HG03432 (cell line): Measurements from ENCODE around the gene CEP57L1.
"Not testable (repeated sequence)": the region's sequence is repeated elsewhere in the genome, so short reads cannot be mapped to it uniquely, and the experiment has no call there.

Experiments
- ATAC-seq: cut with Tn5 transposase; IDR thresholded peaks from one replicate; pipeline ENCODE4 v1.9.1; 2021; ENCODE audit warnings: mild to moderate bottlenecking, moderate library complexity; ENCODE audit not compliant: unreplicated experiment

CEP57L1 gene

DNA sequence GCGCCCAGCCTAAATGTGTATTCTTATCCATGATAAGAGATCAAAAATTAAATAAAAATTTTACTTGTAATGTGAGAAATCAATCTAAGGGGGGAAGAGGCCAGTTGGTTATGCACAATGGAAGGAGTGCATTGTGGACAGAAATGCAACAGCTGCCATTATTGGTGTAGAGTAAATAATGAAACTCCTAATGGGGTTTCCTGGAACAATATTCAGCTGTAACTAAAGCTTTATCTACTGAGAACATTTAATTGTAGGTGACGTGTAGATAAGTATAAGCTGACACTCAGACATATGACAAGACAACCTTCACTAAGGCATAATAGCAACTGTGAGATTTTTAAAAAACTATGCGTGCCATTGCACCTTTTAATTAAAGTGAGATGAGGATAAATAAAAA is 71.4 kb downstream of the CEP57L1 start:
- ATAC-seq: no peak

DNA sequence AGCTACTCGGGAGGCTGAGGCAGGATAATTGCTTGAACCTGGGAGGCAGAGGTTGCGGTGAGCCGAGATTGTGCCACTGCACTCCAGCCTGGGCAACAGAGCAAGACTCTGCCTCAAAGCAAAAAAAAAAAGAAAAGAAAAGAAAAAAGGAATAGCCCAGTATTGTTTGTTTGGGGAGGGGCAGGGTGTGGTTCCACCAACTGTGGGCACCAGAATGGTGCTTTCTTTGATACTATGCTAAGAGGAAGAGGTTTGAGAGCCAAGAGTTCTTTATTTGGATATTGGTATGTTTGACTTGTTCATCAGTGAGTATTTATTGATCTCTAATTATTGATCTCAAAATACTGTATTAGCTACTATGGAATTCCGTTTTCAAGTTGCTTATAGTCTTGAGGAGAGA is 72.3 kb downstream of the CEP57L1 start:
- ATAC-seq: no peak

DNA sequence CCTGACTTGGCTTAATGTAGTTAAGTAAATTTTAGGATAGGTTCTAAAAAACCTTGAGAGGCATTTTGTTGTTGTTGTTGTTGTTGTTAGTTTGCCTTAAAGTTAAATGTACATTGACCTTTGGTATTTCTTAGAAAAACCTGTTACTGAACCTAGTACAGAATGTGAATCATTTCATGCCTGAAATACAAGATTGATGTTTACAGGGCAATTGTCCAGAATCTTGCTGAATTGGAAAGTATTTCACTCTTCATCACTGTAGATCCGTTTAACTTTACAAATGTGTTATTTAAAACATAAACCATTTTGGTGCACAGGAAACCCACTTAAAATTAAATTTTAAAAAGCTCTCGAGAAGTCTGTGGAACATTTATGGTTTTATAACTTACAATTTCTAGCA is 75.0 kb downstream of the CEP57L1 start:
- ATAC-seq: no peak

DNA sequence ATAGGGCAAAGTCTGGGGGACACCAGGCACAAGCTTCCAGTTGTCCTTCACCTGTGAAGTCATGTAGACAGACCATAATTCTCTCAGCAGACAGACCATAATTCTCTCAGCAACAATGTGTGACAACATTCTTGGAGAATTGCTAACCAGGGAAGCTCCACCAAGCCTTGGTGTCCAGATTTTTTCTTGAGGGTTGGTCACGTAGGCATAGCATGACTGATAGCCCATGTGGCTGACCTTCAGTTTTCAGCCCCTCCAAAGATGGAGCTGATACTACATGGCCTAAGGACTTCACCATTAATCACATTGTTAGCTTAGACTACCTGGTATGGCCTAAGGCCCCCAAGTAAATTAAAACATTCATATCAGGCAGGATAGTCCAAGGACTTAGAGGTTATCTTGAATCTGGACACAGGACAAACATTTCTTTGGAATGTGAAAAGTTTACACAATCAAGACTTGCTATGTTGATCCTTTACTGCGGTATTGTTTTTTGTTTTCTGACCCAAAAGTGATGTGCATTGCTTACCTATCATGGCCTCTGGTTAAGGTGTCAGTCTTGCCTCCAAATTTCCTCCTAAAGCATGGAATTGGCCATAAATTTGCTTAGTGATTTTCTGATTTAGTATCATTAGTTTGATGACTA is 76.9 kb downstream of the CEP57L1 start:
- ATAC-seq: no peak

DNA sequence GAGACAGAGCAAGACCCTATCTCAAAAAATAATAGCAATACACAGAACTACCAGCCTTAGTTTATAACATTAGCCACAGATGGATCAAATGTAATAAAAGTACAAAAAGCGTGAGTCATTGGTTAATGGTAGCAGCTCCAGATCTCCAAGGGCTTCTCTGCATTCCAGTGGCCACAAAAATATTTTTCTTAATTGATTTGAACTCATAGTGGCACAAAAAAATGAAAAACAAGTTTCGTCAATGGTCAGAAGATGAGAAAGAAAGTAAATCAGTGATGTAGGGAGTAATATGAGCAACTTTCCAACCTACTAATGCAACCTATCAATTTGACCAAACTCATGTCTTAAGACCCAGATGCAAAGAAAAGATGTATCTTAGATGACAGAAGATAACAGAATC is 79.6 kb downstream of the CEP57L1 start:
- no peak for ATAC-seq

DNA sequence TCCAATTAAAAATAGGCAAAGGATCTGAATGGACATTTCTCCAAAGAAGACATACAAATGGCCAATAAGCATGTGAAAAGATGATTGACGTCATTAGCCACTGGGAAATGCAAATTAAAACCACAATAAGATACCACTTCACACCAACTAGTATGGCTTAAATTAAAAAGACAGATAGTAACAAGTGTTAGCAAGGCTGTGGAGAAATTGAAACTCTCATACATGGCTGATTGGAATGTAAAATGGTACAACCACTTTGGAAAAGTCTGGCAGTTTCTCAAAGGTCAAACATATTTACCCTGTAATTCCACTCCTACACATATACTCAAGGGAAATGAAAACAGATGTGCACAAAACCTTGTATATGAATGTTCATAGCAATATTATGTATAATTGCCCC is 83.6 kb downstream of the CEP57L1 start:
- no peak for ATAC-seq

DNA sequence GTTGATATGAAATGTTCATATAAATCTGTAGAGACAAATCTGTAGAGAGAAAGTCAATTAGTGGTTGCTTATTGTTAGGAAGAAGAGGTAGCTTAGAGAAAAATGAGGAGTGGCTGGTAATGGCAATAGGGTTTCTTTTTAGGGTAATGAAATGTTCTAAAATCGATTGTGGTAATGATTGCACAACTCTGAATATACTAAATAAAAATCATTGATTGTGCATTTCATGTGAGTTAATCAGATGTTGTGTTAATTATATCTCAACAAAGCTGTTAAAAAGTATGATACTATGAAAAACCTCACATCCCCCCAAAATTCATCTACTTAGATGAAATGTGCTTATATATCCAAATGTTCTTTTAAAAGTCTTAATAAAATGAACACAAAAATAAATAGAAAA is 84.2 kb downstream of the CEP57L1 start:
- ATAC-seq: no peak

DNA sequence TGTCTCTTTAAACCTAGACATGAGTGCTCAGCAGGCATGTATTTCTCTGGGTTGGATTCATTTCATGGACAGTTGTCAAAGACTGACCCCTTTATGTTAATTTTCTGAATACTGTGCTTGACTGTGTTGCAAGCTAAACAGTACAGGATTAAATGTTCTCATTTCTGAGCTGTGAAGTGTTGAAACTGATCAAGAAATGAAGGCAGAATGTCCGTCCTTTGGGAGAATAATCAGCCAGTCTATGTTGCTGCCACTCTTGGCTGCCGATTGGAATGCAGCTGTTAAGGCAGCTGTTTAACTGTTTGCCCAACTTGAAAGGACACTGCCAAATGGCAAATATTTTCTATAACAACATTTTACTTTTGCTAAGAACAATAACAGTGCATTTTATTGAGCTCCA is 87.3 kb downstream of the CEP57L1 start:
- ATAC-seq: no peak

DNA sequence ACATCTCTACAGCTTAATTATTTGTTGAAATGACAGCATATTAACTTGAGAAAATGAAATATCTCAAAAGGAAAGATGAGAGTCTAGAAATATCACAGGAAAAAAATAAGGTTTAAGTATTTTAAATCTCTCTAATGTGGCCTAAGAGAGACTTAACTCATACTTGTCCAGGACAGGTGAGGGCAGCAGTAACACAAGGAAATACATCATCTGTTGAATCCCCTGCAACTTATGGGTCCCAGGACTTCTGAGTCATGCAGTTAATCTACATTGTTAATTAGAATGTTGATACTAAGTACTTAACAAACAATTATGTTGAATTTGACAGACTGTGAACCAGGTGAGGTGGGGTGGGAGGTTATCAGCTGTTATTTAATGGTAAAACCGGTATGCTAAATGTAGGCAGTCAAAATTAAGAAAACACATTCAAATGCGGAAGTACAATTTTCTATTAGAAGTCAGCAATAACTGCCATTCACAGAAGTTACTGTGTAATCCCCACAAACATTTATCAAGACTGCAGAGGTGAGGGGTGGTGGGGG is 87.9 kb downstream of the CEP57L1 start:
- ATAC-seq: no peak

DNA sequence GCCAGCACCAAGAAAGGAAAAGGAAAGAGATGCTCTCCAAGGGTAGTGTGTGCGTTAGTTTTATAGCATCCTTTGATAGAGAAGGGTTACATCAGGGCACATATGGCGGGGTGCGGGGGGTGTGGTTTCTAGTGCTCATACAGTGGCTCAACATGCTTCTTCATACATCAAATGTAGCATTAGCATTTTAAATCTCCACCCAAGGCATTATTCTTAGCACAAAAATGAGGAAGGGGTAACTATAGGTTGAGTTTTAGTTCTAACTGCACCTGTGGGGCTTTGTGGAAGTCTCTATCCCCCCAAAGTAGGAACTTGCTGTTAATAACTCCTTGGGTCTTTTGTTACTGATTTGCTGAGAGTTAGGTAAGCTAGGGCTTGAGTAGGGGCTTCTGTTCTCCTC is 89.3 kb downstream of the CEP57L1 start:
- no peak for ATAC-seq

DNA sequence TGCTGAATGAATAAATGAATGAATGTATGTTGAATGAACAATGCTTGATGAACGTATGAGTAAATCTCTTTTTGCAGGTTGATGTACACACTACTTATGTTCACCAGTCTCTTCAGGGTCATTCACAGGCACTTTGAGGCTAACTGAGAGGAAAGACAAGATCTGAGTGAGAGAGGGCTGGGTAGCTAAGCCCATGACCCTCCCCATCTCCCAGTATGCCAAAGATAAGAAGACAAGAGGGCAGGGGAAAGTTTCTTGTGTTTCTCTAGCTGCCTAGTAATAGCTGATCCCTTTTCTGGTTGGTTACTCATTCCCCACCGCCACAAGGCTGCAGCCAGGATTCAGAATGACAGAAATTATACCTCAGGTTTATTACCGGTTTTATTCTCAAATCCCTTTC is 90.7 kb downstream of the CEP57L1 start:
- ATAC-seq: no peak

DNA sequence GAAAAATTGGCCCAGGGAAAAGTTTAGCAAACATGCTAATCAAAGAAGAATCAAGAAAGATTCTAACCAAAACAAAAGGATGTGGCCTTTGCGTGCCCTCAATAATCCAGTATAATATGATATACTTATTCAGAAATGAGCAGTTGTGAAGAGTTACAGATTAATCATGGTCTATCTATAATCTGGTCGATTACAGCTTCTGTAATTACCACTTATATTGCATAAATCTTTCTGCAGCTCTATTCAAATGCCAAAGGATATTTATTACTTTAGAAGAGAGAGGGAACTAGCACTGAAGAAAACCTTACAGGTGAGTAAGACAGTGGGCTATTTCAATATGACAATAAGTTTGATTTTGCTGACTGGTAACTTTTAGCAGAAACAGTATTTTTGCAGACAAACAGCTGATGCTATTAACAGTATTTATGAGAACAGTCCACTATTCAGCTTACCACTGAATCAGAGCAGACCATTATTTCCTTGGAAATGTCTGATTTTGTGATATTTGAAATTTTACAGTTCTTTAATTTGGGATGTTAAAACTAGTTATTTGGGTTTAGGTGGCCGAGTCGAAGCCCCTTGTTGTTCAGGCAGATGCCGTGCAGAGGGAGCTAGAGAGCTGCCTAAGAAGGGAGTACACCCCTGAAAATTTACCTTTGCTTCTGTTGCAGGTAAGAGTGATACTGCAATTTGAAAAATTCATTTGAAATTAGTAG is 92.2 kb downstream of the CEP57L1 start:
- ATAC-seq: no peak

DNA sequence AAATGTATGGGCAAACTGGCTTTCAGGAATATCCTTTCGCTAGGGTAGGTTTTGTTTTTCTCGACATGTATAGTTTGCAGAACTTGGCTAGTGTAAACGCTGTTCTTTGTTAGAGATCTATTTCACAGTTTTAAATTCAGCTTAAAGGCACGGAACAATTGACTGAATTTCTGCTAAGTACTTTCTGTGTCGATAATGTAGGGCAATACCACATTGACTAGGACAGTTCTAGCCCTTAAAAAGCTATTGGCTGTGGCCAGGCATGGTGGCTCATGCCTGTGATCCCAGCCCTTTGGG is 92.8 kb downstream of the CEP57L1 start:
- ATAC-seq: no peak

DNA sequence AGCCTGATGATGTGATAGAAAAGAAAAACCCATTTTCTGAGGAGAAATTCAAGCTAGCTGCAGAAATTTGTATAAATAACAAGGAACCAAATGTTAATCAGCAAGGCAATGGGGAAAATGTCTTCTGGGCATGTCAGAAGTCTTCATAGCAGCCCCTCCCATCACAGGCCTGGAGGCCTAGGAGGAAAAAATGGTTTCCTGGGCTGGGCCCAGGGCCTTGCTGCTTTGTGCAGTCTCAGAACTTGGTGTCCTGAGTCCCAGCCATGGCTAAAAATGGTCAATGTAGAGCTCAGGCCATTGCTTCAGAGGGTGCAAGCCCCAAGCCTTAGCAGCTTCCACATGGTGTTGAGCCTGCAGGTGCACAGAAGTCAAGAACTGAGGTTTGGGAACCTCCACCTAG is 96.1 kb downstream of the CEP57L1 start:
- ATAC-seq: not testable (repeated sequence)

DNA sequence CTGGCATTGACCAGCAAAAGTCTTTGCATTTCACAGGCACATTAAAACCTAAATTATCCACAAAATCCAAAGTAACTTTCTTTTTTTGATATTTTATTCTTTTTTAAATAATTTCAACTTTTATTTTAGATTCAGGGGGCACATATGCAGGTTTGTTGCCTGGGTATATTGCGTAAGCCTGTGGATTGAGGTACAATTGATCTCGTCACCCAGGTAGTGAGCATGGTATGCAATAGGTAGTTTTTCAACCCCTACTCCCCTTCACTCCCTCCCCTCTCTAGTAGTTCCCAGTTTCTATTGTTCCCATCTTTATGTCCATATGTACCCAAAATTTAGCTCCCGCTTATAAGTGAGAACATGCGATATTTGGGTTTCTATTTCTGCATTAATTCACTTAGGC is 97.6 kb downstream of the CEP57L1 start:
- ATAC-seq: no peak

DNA sequence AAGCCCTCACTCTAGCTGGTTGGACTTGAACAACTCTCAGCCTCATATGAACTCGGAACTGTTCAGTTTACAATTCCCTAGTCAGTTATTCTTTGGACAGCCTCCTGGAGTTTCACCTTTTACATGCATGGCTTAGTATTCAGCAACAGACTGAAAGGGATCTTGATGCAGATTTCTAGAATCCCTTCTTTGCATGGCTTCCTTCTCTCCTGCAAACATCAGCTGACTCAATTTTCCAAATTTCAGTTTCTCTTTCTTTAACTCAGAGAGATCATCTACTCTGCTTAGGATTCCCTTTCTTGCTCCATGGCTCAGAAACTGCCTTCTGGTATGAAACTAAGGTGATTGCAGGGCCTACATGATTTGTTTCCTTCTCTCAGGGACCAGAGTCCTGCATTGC is 99.6 kb downstream of the CEP57L1 start:
- ATAC-seq: no peak

DNA sequence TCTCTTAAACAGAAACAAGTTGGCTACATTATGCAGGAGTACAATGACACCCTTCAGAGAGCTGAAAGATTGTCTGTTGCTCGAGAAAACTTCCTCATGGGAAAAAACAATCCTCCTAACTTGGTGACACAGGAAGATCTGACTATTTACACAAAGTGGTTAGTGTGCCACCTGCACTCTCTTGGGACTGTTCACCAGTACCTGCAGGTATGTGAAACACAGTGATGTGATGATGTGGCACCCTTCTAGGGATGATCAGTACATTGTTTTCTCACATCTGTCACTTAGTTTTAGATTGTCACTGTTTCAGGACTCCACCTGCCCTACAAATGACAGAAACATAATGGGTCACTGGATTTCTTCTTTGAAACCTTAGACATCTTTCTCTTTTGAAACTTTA is 101.8 kb downstream of the CEP57L1 start:
- ATAC-seq: no peak

DNA sequence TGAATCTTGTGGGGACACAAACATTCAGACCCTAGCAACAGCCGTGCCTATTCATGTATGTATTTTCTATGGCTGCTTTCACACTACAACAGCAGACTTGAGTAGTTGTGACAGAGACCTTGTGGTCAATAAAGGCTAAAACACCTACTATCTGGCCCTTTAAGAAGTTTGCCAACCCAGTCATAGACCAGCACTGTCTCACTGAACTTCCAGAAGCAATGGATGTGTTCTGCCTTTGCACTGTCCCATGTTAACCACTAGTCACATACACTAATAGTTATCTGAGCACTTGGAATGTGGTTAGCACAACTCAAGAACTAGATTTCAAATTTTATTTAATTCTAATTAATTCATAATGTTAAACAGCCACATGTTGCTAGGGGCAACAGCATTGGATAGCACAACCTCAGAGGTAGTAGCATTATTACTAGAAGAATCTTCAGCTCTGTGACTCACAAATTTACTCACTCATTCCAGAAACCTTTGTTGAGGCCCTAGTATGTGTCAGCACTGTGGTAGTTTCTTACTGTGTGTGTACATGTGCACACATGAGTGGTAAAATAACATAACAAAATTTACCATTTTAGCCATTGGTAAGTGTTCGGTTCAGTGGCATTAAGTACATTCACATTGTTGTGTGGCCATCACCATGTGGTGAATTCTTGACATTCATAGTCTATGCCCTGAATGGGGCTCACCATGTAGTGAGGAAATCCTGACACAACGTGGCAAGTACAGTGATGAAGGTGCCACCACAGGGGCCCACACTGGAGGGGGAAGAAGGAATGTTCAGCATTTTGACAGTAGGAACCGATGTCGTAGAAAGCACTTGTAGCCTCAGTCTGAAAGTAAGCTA is 107.3 kb downstream of the CEP57L1 start:
- ATAC-seq: no peak

DNA sequence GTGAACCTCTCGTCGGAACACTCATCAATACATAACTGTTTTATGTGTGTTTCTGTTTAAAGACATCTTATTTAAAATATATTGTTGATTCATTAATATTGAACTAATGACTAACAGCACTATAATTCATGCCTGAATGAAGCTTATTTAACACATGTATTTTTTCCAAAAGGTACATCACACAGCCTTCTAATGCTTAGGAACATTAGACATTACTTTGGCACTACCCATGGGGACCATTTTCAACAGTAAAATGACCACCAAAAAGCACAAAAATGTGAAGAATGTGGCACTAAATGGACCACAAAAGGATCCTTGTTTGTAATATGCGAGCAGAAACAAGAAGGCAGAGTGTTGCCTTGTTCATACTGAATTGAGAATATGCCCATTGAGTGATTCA is 109.2 kb downstream of the CEP57L1 start:
- no peak for ATAC-seq

DNA sequence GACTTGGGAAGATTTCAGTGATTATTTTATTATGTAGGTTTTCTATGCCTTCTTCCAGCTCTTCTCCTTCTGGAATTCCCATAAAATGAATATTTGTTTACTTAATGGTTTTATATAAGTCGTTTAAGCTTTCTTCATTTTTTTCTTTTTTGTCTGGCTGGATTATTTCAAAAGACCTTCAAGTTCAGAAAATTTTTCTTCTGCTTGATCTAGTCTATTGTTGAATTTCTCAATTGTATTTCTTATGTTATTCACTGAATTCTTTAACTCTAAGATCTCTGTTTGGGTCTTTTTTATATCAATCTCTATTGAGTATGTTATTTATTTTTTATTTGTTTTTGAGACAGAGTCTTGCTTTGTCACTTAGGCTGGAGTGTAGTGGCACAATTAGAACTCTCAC is 117.4 kb downstream of the CEP57L1 start:
- ATAC-seq: no peak
